22Rv1 (cell line): ENCODE measurements around the gene HDHD3.
"Not testable (repeated sequence)": the region's sequence is repeated elsewhere in the genome, so short reads cannot be mapped to it uniquely, and the experiment has no call there.

Experiments used
- H3K27ac ChIP-seq: fragments of 450-650 bp; 2 replicates; pipeline ENCODE4 v1.5.1; 2017
- CTCF ChIP-seq: fragments of 450-650 bp; IDR thresholded peaks from 2 replicates; pipeline ENCODE4 v1.5.1; 2017; ENCODE audit warnings: mild to moderate bottlenecking
- ZFX ChIP-seq: fragments of 450-650 bp; IDR thresholded peaks from 2 replicates; pipeline ENCODE4 v1.6.1; 2017; ENCODE audit warnings: antibody characterized with exemption, borderline replicate concordance

Gene HDHD3

GRCh38 chr9:113368982-113369854 is 7.6 kb downstream of the HDHD3 start:
- H3K27ac ChIP-seq, result no peak overlapping the region
- TF ChIP-seq ZFX (no peak), CTCF (no peak)

DNA sequence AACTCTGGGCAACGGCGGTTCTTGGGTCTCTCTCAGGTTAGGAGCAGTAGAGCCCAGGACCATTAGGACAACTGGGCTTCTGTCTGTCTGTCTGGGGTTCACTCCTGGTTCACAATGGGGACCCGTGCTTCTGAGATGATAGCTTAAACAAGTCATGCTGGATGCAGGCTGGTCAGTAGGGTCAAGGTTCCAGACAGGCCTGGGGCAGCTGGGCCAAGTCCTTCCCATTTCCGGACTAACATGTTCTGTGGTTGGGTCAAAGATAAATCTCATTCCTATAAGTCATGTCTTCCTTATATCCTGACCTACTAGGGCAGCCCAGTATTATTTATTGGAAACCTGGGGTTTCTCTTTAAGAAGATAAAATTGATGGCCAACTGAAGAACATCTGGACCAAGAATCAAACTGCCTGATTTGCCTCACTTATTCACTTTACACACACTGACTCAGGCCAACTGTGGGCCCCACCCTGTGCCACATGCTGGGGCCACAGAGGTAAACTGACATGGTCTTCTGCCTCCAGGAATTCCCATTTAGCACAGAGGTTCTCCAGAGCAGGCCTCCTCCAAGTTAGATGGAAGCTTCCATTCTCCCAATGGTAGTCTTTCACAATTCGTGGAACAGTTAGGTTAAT is 8.3 kb downstream of the HDHD3 start:
- no peak overlapping the region for H3K27ac ChIP-seq
- TF ChIP-seq ZFX, result no peak
- no peak for TF ChIP-seq CTCF

DNA sequence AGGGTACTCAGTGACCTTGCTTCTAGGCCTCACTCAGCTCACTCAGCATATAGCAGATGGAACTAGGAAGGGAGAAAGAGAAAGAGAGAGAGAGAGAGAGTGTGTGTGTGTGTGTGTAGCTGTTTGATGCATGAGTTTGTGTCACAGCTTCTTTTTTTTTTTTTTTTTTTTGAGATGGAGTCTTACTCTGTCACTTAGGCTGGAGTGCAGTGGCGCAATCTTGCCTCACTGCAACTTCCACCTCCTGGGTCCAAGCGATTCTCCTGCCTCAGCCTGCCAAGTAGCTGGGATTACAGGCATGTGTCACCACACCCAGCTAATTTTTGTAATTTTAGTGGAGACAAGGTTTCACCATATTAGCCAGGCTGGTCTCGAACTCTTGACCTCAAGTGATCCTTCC is 11.1 kb downstream of the HDHD3 start:
- not testable (repeated sequence) for H3K27ac ChIP-seq

DNA sequence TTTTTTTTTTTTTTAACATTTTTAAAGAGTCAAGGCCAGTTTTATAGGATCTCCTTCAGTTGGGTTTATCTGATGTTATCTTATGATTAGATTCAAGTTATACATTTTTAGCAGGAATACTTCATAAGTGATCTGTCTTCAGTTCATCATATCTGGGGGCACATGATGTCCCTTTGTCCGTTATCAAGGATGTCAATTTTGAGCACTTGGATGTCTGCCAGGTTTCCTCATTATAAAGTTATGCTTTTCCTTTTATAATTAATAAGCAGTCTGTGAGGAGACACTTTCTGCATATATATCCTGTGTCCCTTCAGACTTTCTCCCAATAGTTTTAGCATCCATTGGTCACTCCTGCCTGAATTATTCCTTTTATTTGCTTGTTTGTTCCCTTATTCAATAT is 11.8 kb downstream of the HDHD3 start:
- no peak overlapping the region for H3K27ac ChIP-seq

GRCh38 chr9:113363336-113363735 is 13.4 kb downstream of the HDHD3 start:
- no peak for TF ChIP-seq ZFX
- TF ChIP-seq CTCF, result no peak
- no peak overlapping the region for H3K27ac ChIP-seq

More for the DNA sequence above, 11.8 kb downstream of the HDHD3 start:
- TF ChIP-seq CTCF (no peak), ZFX (no peak)

- TF ChIP-seq ZFX, result no peak
- TF ChIP-seq CTCF, result no peak
- H3K27ac ChIP-seq, result no peak overlapping the region
These were observed 15.3 kb downstream of the HDHD3 start for GRCh38 chr9:113361304-113362018.

GRCh38 chr9:113360242-113360842 is 16.4 kb downstream of the HDHD3 start:
- no peak overlapping the region for H3K27ac ChIP-seq

More at GRCh38 chr9:113360242-113360842, 16.4 kb downstream of the HDHD3 start:
- TF ChIP-seq ZFX (no peak), CTCF (no peak)
